H9 (cell line): ENCODE measurements around the gene TTC39A. TPM values are rescaled to one million over a fixed set of nuclear protein-coding genes. Genes with fewer than 3 reads are reported as not detected.

ENCODE experiments used
- DNase-seq: peaks from one replicate; pipeline ENCODE4 v3.0.0-alpha.2; 2017
- H2AFZ ChIP-seq: one replicate; pipeline ENCODE4 v1.6.1; 2013; ENCODE audit warnings: mild to moderate bottlenecking, low read length, control low read depth, moderate library complexity
- H2AK5ac ChIP-seq: 2 replicates; pipeline ENCODE4 v1.6.1; 2013; ENCODE audit warnings: low read length, control low read depth, mixed read lengths; ENCODE audit not compliant: insufficient read length
- H2BK120ac ChIP-seq: one replicate; pipeline ENCODE4 v1.6.1; 2013; ENCODE audit warnings: low read depth, mild to moderate bottlenecking, low read length, control low read depth, inconsistent platforms; ENCODE audit not compliant: poor library complexity, severe bottlenecking
- H2BK12ac ChIP-seq: 2 replicates; pipeline ENCODE4 v1.6.1; 2013; ENCODE audit warnings: low read length, control low read depth, mixed read lengths, low read depth; ENCODE audit not compliant: insufficient read length
- H2BK15ac ChIP-seq: 2 replicates; pipeline ENCODE4 v1.6.1; 2013; ENCODE audit warnings: low read depth, low read length, control low read depth
- H2BK20ac ChIP-seq: one replicate; pipeline ENCODE4 v1.6.1; 2013; ENCODE audit warnings: low read depth, mild to moderate bottlenecking, low read length, control low read depth, inconsistent platforms; ENCODE audit not compliant: poor library complexity, severe bottlenecking
- H2BK5ac ChIP-seq: 2 replicates; pipeline ENCODE4 v1.6.1; 2013; ENCODE audit warnings: low read length, control low read depth, mixed read lengths; ENCODE audit not compliant: insufficient read length
- H3K14ac ChIP-seq: 2 replicates; pipeline ENCODE4 v1.6.1; 2013; ENCODE audit warnings: low read length, control low read depth; ENCODE audit not compliant: insufficient read depth
- H3K18ac ChIP-seq: 2 replicates; pipeline ENCODE4 v1.6.1; 2013; ENCODE audit warnings: low read depth, mild to moderate bottlenecking, mixed read lengths, low read length, control low read depth; ENCODE audit not compliant: insufficient read length
- H3K23ac ChIP-seq: 2 replicates; pipeline ENCODE4 v1.6.1; 2013; ENCODE audit warnings: low read length, control low read depth, mixed read lengths, low read depth; ENCODE audit not compliant: insufficient read length
- H3K23me2 ChIP-seq: 2 replicates; pipeline ENCODE4 v1.6.1; 2013; ENCODE audit warnings: low read depth, mild to moderate bottlenecking, mixed read lengths, low read length, control low read depth; ENCODE audit not compliant: insufficient read length, poor library complexity, severe bottlenecking
- H3K27ac ChIP-seq: 2 replicates; pipeline ENCODE4 v1.5.1; 2013; ENCODE audit warnings: low read length, control low read depth, mixed read lengths, low read depth; ENCODE audit not compliant: insufficient read length
- H3K27me3 ChIP-seq: 2 replicates; pipeline ENCODE4 v1.6.1; 2013; ENCODE audit warnings: low read length, control low read depth, inconsistent platforms; ENCODE audit not compliant: insufficient read depth
- H3K4ac ChIP-seq: 2 replicates; pipeline ENCODE4 v1.6.1; 2013; ENCODE audit warnings: low read depth, mild to moderate bottlenecking, control low read depth, inconsistent platforms, low read length, moderate library complexity
- H3K4me1 ChIP-seq: 2 replicates; pipeline ENCODE4 v1.6.1; 2013; ENCODE audit warnings: low read length, control low read depth, inconsistent platforms; ENCODE audit not compliant: insufficient read depth
- H3K4me2 ChIP-seq: 2 replicates; pipeline ENCODE4 v1.6.1; 2013; ENCODE audit warnings: low read length, control low read depth, mixed read lengths; ENCODE audit not compliant: insufficient read length, insufficient read depth
- H3K56ac ChIP-seq: 2 replicates; pipeline ENCODE4 v1.6.1; 2013; ENCODE audit warnings: low read depth, mild to moderate bottlenecking, mixed read lengths, low read length, control low read depth; ENCODE audit not compliant: insufficient read length
- H3K79me1 ChIP-seq: 2 replicates; pipeline ENCODE4 v1.6.1; 2013; ENCODE audit warnings: low read depth, mild to moderate bottlenecking, moderate library complexity, low read length, control low read depth, inconsistent platforms; ENCODE audit not compliant: insufficient read depth, poor library complexity, severe bottlenecking
- H3K79me2 ChIP-seq: 2 replicates; pipeline ENCODE4 v1.6.1; 2013; ENCODE audit warnings: low read length, control low read depth, inconsistent platforms; ENCODE audit not compliant: insufficient read depth
- H3K9ac ChIP-seq: 2 replicates; pipeline ENCODE4 v1.6.1; 2013; ENCODE audit warnings: low read length, control low read depth, mixed read lengths; ENCODE audit not compliant: insufficient read length; ENCODE audit errors: extremely low read depth
- H3K9me3 ChIP-seq: one replicate; pipeline ENCODE4 v1.6.1; 2013; ENCODE audit warnings: low read depth, low read length, inconsistent platforms; ENCODE audit not compliant: control insufficient read depth
- H3T11ph ChIP-seq: one replicate; pipeline ENCODE4 v1.6.1; 2013; ENCODE audit warnings: mild to moderate bottlenecking, low read length, control low read depth, inconsistent platforms
- H4K20me1 ChIP-seq: one replicate; pipeline ENCODE4 v1.6.1; 2013; ENCODE audit not compliant: control insufficient read depth, insufficient read length, insufficient read depth
- H4K5ac ChIP-seq: 2 replicates; pipeline ENCODE4 v1.6.1; 2013; ENCODE audit warnings: low read depth, mild to moderate bottlenecking, mixed read lengths, low read length, control low read depth; ENCODE audit not compliant: insufficient read length
- H4K8ac ChIP-seq: replicated peaks from 2 replicates; pipeline ENCODE4 v1.6.1; 2013; ENCODE audit warnings: low read length, control low read depth, mixed read lengths, low read depth; ENCODE audit not compliant: insufficient read length
- H4K91ac ChIP-seq: 2 replicates; pipeline ENCODE4 v1.6.1; 2013; ENCODE audit warnings: low read depth, mild to moderate bottlenecking, moderate library complexity, mixed read lengths, low read length, control low read depth; ENCODE audit not compliant: insufficient read length
- H3K27ac Mint-ChIP-seq, 3 experiments: 2 replicates in 2 of 3; 3 replicates in 1 of 3; pipeline ENCODE4 v1.8.0; 2020 to 2021; ENCODE audit warnings: mixed read lengths in 3 of 3, mild to moderate bottlenecking in 1 of 3, moderate library complexity in 1 of 3
- H3K27me3 Mint-ChIP-seq: 2 replicates; pipeline ENCODE4 v1.8.0; 2021; ENCODE audit warnings: low read depth, mild to moderate bottlenecking, moderate library complexity, mixed read lengths
- H3K36me3 Mint-ChIP-seq, 3 experiments: 2 replicates in 2 of 3; 3 replicates in 1 of 3; pipeline ENCODE4 v1.8.0; 2020 to 2021; ENCODE audit warnings: low read depth in 3 of 3, mixed read lengths in 3 of 3; ENCODE audit not compliant: insufficient read depth in 1 of 3
- H3K4me1 Mint-ChIP-seq, 2 experiments: 2 replicates each; pipeline ENCODE4 v1.8.0; 2020; ENCODE audit warnings: mixed read lengths in 2 of 2
- H3K4me3 Mint-ChIP-seq, 2 experiments: 2 replicates in 1 of 2; 3 replicates in 1 of 2; pipeline ENCODE4 v1.8.0; 2020 to 2021; ENCODE audit warnings: mild to moderate bottlenecking in 2 of 2, mixed read lengths in 2 of 2, moderate library complexity in 1 of 2
- H3K9me3 Mint-ChIP-seq, 2 experiments: 2 replicates in 1 of 2; 3 replicates in 1 of 2; pipeline ENCODE4 v1.8.0; 2020; ENCODE audit warnings: mild to moderate bottlenecking in 2 of 2, mixed read lengths in 2 of 2, moderate library complexity in 1 of 2
- CTCF ChIP-seq: fragments of 200-600 bp; sonication (generic); conservative IDR thresholded peaks from 3 replicates; pipeline ENCODE4 v1.8.0; 2021; ENCODE audit warnings: antibody characterized with exemption, mild to moderate bottlenecking
- WGBS: extraction: QIAGEN DNeasy Blood & Tissue Kit; methylation state at CpG from one replicate; pipeline ENCODE4 v1.1.7; 2013; ENCODE audit warnings: missing lambda C conversion rate, low lambda C conversion rate, mixed read lengths; ENCODE audit not compliant: insufficient read length; ENCODE audit errors: extremely low coverage; 5-methylcytosine and 5-hydroxymethylcytosine counted together
- total RNA-seq: library from RNA; stranded (reverse); gene quantifications from 2 replicates; pipeline ENCODE4 v1.2.1, GENCODE V29; 2021

The TTC39A gene
- total RNA-seq, 1 experiment from 2014 or later, result 7.7 TPM

DNA sequence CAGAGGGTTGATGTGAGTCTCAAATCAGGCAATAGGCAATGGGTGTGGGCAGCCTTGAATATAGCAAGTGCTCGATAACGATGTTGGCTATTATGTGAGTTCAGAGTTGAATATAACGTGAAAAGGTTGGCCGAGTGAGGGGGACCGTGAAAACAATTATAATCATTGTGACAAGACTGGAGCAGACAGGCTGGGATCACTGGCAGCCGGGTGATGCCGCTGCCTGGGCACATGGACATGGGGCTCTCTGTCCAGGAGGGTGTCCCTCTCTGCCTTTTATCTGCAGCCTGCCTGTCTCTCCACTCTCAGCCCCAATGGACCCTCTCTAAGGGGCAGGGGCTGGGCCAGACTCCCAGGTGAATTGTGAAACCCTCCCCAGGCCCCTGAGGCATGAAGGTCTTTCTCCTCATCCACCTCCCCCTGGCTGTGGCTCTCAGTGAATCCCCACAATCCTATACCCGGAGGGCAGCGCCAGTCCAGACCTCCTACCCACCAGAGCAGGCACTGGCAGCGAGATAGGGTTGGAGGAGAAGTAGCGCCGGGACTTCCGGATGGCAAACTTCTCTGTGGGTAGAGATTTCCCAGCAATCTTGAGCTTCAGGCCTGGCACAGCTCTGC is 36.4 kb downstream of the TTC39A start:
- no CpG with 5 or more reads among the region's 13 CpGs for WGBS

More for the DNA sequence above, 36.4 kb downstream of the TTC39A start:
- Histone ChIP-seq H3K79me1 (no peaks in the 10 kb centered on the region), H3K79me2 (no peaks in the 10 kb centered on the region), H3K23ac (no peak overlapping the region), H2BK15ac (no peak overlapping the region), H2BK12ac (no peak overlapping the region), H2BK5ac (no peak overlapping the region), H2AK5ac (no peak overlapping the region), H3K23me2 (no peaks in the 10 kb centered on the region), H3K9me3 (no peaks in the 10 kb centered on the region), H4K5ac (no peak overlapping the region), H3K27ac (no peak overlapping the region), H3K4me2 (no peak overlapping the region), H3K56ac (no peak overlapping the region), H4K8ac (no peak overlapping the region), H3K4ac (no peak overlapping the region), H3K4me1 (no peaks in the 10 kb centered on the region), H2AFZ (no peak overlapping the region), H2BK20ac (no peak overlapping the region), H2BK120ac (no peak overlapping the region), H3K9ac (no peak overlapping the region), H4K91ac (no peak overlapping the region), H3K18ac (no peak overlapping the region), H4K20me1 (no peaks in the 10 kb centered on the region), H3K14ac (no peak overlapping the region), H3K27me3 (no peaks in the 10 kb centered on the region), H3T11ph (no peak overlapping the region)
- no peak for TF ChIP-seq CTCF
- Mint-ChIP-seq H3K27ac (no peak overlapping the region), H3K27me3 (peaks cover 5% of the 10 kb centered on the region), H3K4me1 (peaks cover 8 to 21% of the 10 kb centered on the region in 2 experiments), H3K4me3 (no peak overlapping the region), H3K36me3 (no peaks in the 10 kb centered on the region; a peak in 1 of 7 replicates), H3K9me3 (no peaks in the 10 kb centered on the region)
- no peak for DNase-seq
